HUES64 (cell line): ENCODE measurements around the gene SRCIN1.

Experiments used
- H3K27ac ChIP-seq: 2 replicates; pipeline ENCODE4 v1.7.0; 2013; ENCODE audit warnings: low read depth, low read length, inconsistent platforms
- H3K27me3 ChIP-seq: 2 replicates; pipeline ENCODE4 v1.6.1; 2013; ENCODE audit warnings: mild to moderate bottlenecking, low read length; ENCODE audit not compliant: insufficient read depth
- H3K36me3 ChIP-seq: 2 replicates; pipeline ENCODE4 v1.6.1; 2013; ENCODE audit warnings: mild to moderate bottlenecking, low read length; ENCODE audit not compliant: insufficient read depth
- H3K4me1 ChIP-seq: 2 replicates; pipeline ENCODE4 v1.6.1; 2013; ENCODE audit warnings: mild to moderate bottlenecking, low read length, moderate library complexity; ENCODE audit not compliant: insufficient read depth
- H3K4me3 ChIP-seq: 2 replicates; pipeline ENCODE4 v1.5.1; 2013; ENCODE audit warnings: mild to moderate bottlenecking, low read length, moderate library complexity
- H3K9ac ChIP-seq: 2 replicates; pipeline ENCODE4 v1.6.1; 2013; ENCODE audit warnings: mild to moderate bottlenecking, low read depth, low read length
- H3K9me3 ChIP-seq: 2 replicates; pipeline ENCODE4 v1.6.1; 2013; ENCODE audit warnings: low read depth, low read length; ENCODE audit not compliant: insufficient read depth
- WGBS: fragments of 150-250, 120-280 bp; methylation state at CpG from one replicate; pipeline ENCODE4 v1.1.7; 2013; ENCODE audit warnings: missing lambda C conversion rate; 5-methylcytosine and 5-hydroxymethylcytosine counted together

Gene SRCIN1

DNA sequence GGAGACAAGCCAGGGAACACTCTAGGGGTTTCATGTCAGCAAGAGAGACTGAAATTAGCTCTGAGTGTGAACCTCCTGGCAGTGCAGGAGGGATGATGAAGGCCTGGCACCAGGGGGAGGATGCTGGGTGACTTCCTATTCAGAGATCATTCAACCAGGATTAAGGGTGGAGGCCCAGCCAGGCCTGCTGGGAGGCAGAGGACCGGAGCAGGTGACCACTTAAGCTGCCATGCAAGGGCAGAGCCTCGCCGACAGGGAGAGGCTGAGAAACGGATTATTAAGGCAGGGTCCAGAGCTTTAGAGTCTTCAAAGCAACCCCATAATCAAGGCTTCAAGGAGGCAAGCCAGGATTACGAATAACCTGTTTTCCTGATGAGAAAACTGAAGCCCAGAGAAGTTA, 10.6 kb upstream of the SRCIN1 start:
- Histone ChIP-seq H3K9ac (no peak overlapping the region), H3K4me1 (0 out of 2 replicates have a peak, but pooled peaks cover 6% of the 10 kb centered on the region), H3K27ac (no peak overlapping the region), H3K4me3 (no peak overlapping the region), H3K9me3 (peaks cover 5% of the 10 kb centered on the region), H3K36me3 (no peaks in the 10 kb centered on the region), H3K27me3 (no peaks in the 10 kb centered on the region)
- WGBS = 74% methylated on average over 5 of the region's 5 CpGs

- no peak overlapping the region for H3K9ac ChIP-seq
- no peak overlapping the region for H3K27ac ChIP-seq
- 83% methylated on average over 7 of the region's 7 CpGs for WGBS
- peaks cover 6% of the 10 kb centered on the region for H3K4me1 ChIP-seq
- peaks cover 5% of the 10 kb centered on the region for H3K9me3 ChIP-seq
- no peaks in the 10 kb centered on the region for H3K36me3 ChIP-seq
- no peak overlapping the region for H3K4me3 ChIP-seq
- no peaks in the 10 kb centered on the region for H3K27me3 ChIP-seq
Measured at GRCh38 chr17:38613981-38614779, 8.4 kb upstream of the SRCIN1 start.

DNA sequence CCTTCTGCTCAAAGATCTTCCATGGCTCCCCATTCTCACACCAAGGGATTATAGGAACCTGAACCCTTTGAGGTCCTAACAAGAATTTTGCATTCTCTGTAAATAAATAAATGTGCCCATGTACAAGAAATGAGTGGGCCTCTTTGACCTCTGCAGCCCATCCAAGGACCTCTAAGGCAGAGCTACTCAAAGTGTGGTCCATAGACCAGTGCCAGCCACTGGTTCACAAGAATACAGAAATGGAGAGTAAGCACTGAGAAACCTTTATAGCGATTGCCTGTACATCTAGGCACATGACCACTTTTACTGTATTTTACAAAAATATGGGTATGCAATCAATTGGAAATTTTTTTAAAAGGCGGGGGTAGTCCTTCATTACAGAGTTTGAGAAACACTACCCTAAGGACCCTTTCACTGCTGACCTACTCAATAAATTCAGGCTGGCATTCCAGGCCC, 7.8 kb upstream of the SRCIN1 start:
- peaks cover 12% of the 10 kb centered on the region for H3K4me1 ChIP-seq
- H3K27ac ChIP-seq = no peak overlapping the region

GRCh38 chr17:38611872-38612376, 6.2 kb upstream of the SRCIN1 start:
- Histone ChIP-seq H3K9me3 (peaks cover 5% of the 10 kb centered on the region), H3K27me3 (peaks cover 10% of the 10 kb centered on the region), H3K4me3 (no peak overlapping the region), H3K4me1 (peaks cover 29% of the 10 kb centered on the region), H3K9ac (no peak overlapping the region), H3K27ac (no peak overlapping the region), H3K36me3 (no peaks in the 10 kb centered on the region)
- 98% methylated on average over 6 of the region's 6 CpGs for WGBS

More for the DNA sequence above, 7.8 kb upstream of the SRCIN1 start:
- Histone ChIP-seq H3K4me3 (no peak overlapping the region), H3K36me3 (no peaks in the 10 kb centered on the region), H3K27me3 (no peaks in the 10 kb centered on the region), H3K9me3 (peaks cover 5% of the 10 kb centered on the region), H3K9ac (no peak overlapping the region)
- WGBS = 96% methylated on average over 2 of the region's 2 CpGs

GRCh38 chr17:38611070-38611786, 5.5 kb upstream of the SRCIN1 start:
- Histone ChIP-seq H3K27me3 (peaks cover 15% of the 10 kb centered on the region), H3K27ac (no peak overlapping the region), H3K4me1 (peaks cover 32% of the 10 kb centered on the region), H3K9me3 (peaks cover 5% of the 10 kb centered on the region), H3K4me3 (no peak overlapping the region), H3K9ac (no peak overlapping the region), H3K36me3 (no peaks in the 10 kb centered on the region)
- whole genome bisulfite sequencing = 88% methylated on average over 11 of the region's 11 CpGs

DNA sequence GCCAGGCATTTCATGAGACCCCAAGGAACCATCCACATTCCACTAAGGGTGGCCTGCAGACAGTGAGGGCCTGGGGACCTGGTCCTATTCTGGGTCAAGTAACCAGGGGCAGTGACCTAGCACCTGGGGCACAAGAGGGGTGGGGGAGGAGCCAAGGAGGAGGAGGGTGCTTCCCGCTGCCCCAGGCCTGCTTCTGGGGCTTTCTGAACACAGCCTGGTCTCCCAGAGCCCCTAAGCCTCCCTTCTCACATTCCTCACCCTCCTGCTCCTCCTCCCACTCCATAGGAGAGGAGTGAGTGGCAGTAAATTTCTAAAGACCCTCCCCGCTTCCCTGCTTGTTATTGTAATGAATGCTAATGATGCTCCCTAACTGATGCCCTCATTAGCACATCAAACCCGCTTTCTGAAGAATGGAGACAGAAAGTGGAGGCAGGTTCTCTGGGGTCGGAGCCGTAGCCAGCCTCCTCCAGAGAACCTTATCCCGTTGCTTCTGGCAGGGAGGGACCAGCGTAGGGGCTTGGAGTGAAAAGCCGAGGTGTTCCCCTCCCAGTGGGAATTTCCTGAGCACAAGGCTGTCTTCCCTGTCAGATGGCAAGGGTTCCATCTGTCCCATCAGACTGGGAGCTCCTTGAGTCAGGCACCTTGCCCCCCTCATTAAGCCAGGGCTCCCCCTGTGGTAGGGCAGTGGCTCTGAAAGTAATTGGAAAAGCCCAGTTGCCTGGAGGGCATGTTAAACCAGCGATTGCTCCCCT, 3.7 kb upstream of the SRCIN1 start:
- Histone ChIP-seq H3K27ac (peak overlapping the region; percentile 98), H3K36me3 (no peaks in the 10 kb centered on the region), H3K9me3 (peaks cover 5% of the 10 kb centered on the region), H3K4me3 (peak overlapping the region; percentile 25), H3K27me3 (peaks cover 21% of the 10 kb centered on the region), H3K4me1 (peaks cover 32% of the 10 kb centered on the region), H3K9ac (peak overlapping the region; percentile 54)
- 3% methylated on average over 7 of the region's 9 CpGs for WGBS

GRCh38 chr17:38608648-38609047, 2.9 kb upstream of the SRCIN1 start:
- Histone ChIP-seq H3K4me1 (peaks cover 32% of the 10 kb centered on the region), H3K36me3 (no peaks in the 10 kb centered on the region), H3K9me3 (peaks cover 5% of the 10 kb centered on the region), H3K9ac (peak overlapping the region; percentile 54), H3K27ac (peak overlapping the region; percentile 97), H3K4me3 (no peak overlapping the region), H3K27me3 (peaks cover 29% of the 10 kb centered on the region)
- WGBS = 72% methylated on average over 4 of the region's 4 CpGs

GRCh38 chr17:38606646-38607611, 1.2 kb upstream of the SRCIN1 start:
- peaks cover 42% of the 10 kb centered on the region for H3K4me1 ChIP-seq
- 23% methylated on average over 30 of the region's 30 CpGs for WGBS
- H3K36me3 ChIP-seq = no peaks in the 10 kb centered on the region
- peaks cover 2% of the 10 kb centered on the region for H3K9me3 ChIP-seq
- peaks cover 45% of the 10 kb centered on the region for H3K27me3 ChIP-seq
- peak overlapping the region; percentile 49; the same call in 1 of the 2 replicates for H3K27ac ChIP-seq
- H3K9ac ChIP-seq = 0 out of 2 replicates have a peak overlapping the region, but pooled peaks have one; percentile 62
- peak overlapping the region; percentile 60 for H3K4me3 ChIP-seq

GRCh38 chr17:38605411-38605840, 326 bp downstream of the SRCIN1 start:
- Histone ChIP-seq H3K36me3 (no peaks in the 10 kb centered on the region), H3K27me3 (peaks cover 45% of the 10 kb centered on the region), H3K9ac (no peak overlapping the region), H3K4me3 (peak overlapping the region; percentile 60), H3K9me3 (no peaks in the 10 kb centered on the region), H3K4me1 (peaks cover 54% of the 10 kb centered on the region), H3K27ac (peak overlapping the region; percentile 54; the same call in 1 of the 2 replicates)
- under 1% methylated on average over 36 of the region's 44 CpGs for WGBS
